ENCODE results near the gene CDK6. TPM values are rescaled to one million over a fixed set of nuclear protein-coding genes. Genes with fewer than 3 reads are reported as not detected.
A peak's percentile ranks its signal among the peaks of the same experiment; 100 is the strongest.

Gene CDK6
- total RNA-seq, 1 donor from 2014 or later, result 7.3 TPM

DNA sequence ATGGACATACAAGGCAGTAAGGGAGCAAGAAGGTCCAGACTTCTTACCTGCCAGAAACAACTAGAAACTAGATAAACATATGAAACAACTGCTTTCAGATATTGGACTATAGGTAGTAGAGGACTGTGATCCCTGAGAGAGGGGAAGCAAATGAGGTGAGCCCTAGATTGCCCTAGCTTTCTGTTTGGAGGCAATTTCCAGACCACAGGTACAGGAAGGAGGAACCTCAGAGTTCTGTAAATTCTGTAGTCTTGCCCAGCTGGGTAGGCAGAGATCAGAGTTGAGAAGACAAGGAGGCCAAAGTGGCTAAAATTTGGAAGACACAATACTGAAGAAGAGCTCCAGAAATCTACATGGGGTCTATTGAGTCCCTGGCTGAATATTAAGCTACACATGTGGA, 21.0 kb downstream of the CDK6 start:
- Histone ChIP-seq H3K27me3 (no peaks in the 10 kb centered on the region), H3K27ac (no peak overlapping the region), H3K9me3 (peaks cover 0 to 8% of the 10 kb centered on the region in 2 donors), H3K4me3 (no peak overlapping the region), H3K36me3 (no peaks in the 10 kb centered on the region), H3K4me1 (no peaks in the 10 kb centered on the region)
- DNase-seq (ENCODE audit: low spot score in 2 of 2), result no peak
- intact Hi-C loops (cut with DNase I), result no loop called here
- TF ChIP-seq, protein P1, sequence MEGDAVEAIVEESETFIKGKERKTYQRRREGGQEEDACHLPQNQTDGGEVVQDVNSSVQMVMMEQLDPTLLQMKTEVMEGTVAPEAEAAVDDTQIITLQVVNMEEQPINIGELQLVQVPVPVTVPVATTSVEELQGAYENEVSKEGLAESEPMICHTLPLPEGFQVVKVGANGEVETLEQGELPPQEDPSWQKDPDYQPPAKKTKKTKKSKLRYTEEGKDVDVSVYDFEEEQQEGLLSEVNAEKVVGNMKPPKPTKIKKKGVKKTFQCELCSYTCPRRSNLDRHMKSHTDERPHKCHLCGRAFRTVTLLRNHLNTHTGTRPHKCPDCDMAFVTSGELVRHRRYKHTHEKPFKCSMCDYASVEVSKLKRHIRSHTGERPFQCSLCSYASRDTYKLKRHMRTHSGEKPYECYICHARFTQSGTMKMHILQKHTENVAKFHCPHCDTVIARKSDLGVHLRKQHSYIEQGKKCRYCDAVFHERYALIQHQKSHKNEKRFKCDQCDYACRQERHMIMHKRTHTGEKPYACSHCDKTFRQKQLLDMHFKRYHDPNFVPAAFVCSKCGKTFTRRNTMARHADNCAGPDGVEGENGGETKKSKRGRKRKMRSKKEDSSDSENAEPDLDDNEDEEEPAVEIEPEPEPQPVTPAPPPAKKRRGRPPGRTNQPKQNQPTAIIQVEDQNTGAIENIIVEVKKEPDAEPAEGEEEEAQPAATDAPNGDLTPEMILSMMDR (IDR thresholded peaks at IDR 0.05), result no peak

DNA sequence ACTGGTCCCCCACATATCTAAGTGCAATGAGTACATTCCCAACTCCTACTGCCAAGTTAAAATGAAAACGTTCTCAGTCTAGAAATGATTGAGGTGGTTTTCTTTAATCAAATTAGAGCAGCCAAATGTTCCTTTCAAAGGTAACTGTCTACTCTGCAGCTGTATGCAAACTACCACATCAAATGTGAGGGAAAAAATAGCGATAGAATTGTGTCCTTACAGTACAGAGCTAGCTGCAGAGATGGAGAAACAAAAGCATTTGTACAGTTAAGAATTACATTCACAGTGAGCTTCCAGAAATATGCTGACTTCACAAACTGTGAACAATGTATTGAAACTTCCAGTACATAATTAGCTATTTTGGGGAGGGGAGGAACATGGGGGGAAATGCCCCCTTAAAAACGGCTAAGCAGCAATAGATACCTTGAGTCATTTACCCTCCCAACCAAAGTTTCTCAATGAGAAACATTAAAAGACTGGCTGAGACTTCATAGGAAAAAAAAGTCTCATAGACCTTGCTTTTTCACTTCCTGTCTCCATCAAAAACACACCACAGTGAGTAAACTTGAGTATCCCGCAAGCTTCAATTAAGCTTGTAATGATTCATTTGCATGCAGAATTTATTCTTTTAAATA, 22.9 kb downstream of the CDK6 start:
- no peaks in the 10 kb centered on the region for H3K36me3 ChIP-seq
- TF ChIP-seq, protein P1 (IDR thresholded peaks at IDR 0.05), result no peak
- no peak overlapping the region for H3K27ac ChIP-seq
- H3K27me3 ChIP-seq, result no peaks in the 10 kb centered on the region
- intact Hi-C loops (cut with DNase I), result no loop called here
- no peaks in the 10 kb centered on the region for H3K4me1 ChIP-seq
- H3K9me3 ChIP-seq, result peaks cover 0 to 8% of the 10 kb centered on the region in 2 donors
- DNase-seq (ENCODE audit: low spot score in 2 of 2), result no peak
- no peak overlapping the region for H3K4me3 ChIP-seq

GRCh38 chr7:92811158-92811557, 25.2 kb downstream of the CDK6 start:
- Histone ChIP-seq H3K27ac (no peak overlapping the region), H3K4me3 (no peak overlapping the region), H3K4me1 (no peaks in the 10 kb centered on the region), H3K27me3 (no peaks in the 10 kb centered on the region), H3K9me3 (peaks cover 0 to 8% of the 10 kb centered on the region in 2 donors), H3K36me3 (no peaks in the 10 kb centered on the region)
- TF ChIP-seq, protein P1 (IDR thresholded peaks at IDR 0.05), result no peak
- intact Hi-C loops (cut with DNase I), result no loop called here
- no peak for DNase-seq (ENCODE audit: low spot score in 2 of 2)

- Histone ChIP-seq H3K9me3 (no peaks in the 10 kb centered on the region), H3K27ac (peak overlapping the region in 1 of 2 donors; percentile 47), H3K4me3 (no peak overlapping the region), H3K4me1 (no peaks in the 10 kb centered on the region), H3K27me3 (no peaks in the 10 kb centered on the region), H3K36me3 (no peaks in the 10 kb centered on the region)
- TF ChIP-seq, protein P1 (IDR thresholded peaks at IDR 0.05), result no peak
- intact Hi-C loops (cut with DNase I), result no loop called here
- peak in 1 of 2 donors; percentile 69 for DNase-seq (ENCODE audit: low spot score in 2 of 2)
These were observed 26.4 kb downstream of the CDK6 start for GRCh38 chr7:92809760-92810573.

DNA sequence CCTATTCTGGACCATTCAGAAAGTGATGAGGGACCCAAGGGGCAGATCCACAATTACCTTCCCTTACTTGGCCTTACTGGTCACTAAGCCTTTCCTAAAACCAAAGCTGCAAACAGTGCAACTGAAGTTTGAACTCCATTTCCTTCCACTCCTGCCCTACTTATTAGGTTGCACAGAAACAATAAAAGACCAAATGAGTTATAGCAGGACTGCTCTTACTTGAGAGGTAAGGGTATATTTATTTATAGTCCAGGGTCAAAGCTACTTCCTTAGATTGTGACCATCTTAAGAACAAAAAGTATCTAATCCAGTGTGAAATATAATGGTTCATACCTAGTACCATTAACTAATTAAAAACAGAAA, 27.0 kb downstream of the CDK6 start:
- no peak for DNase-seq (ENCODE audit: low spot score in 2 of 2)
- no peak overlapping the region for H3K4me3 ChIP-seq
- H3K36me3 ChIP-seq, result no peaks in the 10 kb centered on the region
- no peaks in the 10 kb centered on the region for H3K9me3 ChIP-seq
- intact Hi-C loops (cut with DNase I), result no loop called here
- no peaks in the 10 kb centered on the region for H3K27me3 ChIP-seq
- H3K4me1 ChIP-seq, result no peaks in the 10 kb centered on the region
- H3K27ac ChIP-seq, result peak overlapping the region in 1 of 2 donors; percentile 47
- TF ChIP-seq, protein P1 (IDR thresholded peaks at IDR 0.05), result no peak

All from ascending aorta (tissue), 2 donors.